CD4-positive, alpha-beta T cell treated with Interleukin-12 subunit alpha and Interleukin-12 subunit beta, for 1 hour (primary cell): ENCODE results near the gene FMNL2.
"Not testable (repeated sequence)": the region's sequence is repeated elsewhere in the genome, so short reads cannot be mapped to it uniquely, and the experiment has no call there.

ENCODE experiments used
- DNase-seq: peaks from one replicate; pipeline ENCODE4 v3.0.0-alpha.2; 2020

The FMNL2 gene

GRCh38 chr2:152379089-152379488 is 44.1 kb downstream of the FMNL2 start:
- no peak for DNase-seq

- DNase-seq, result no peak
Measured at GRCh38 chr2:152380261-152381055, 45.5 kb downstream of the FMNL2 start.

GRCh38 chr2:152383702-152384101 is 48.7 kb downstream of the FMNL2 start:
- DNase-seq, result no peak

- no peak for DNase-seq
Measured at GRCh38 chr2:152384992-152385391, 50.0 kb downstream of the FMNL2 start.

- no peak for DNase-seq
Measured at GRCh38 chr2:152385650-152386049, 50.7 kb downstream of the FMNL2 start.

- no peak for DNase-seq
Measured at GRCh38 chr2:152386266-152386665, 51.3 kb downstream of the FMNL2 start.

- DNase-seq, result no peak
Measured at GRCh38 chr2:152387041-152387440, 52.1 kb downstream of the FMNL2 start.

- not testable (repeated sequence) for DNase-seq
Measured at GRCh38 chr2:152388269-152388668, 53.3 kb downstream of the FMNL2 start.

- DNase-seq, result no peak
Measured at GRCh38 chr2:152389483-152389882, 54.5 kb downstream of the FMNL2 start.

GRCh38 chr2:152390837-152391236 is 55.9 kb downstream of the FMNL2 start:
- no peak for DNase-seq

- no peak for DNase-seq
Measured at GRCh38 chr2:152391318-152391717, 56.3 kb downstream of the FMNL2 start.

- no peak for DNase-seq
Measured at GRCh38 chr2:152393377-152393776, 58.4 kb downstream of the FMNL2 start.

- DNase-seq, result no peak
Measured at GRCh38 chr2:152394326-152394725, 59.4 kb downstream of the FMNL2 start.

GRCh38 chr2:152395103-152395502 is 60.1 kb downstream of the FMNL2 start:
- no peak for DNase-seq

- DNase-seq, result no peak
Measured at GRCh38 chr2:152395572-152395971, 60.6 kb downstream of the FMNL2 start.

GRCh38 chr2:152396051-152396511 is 61.1 kb downstream of the FMNL2 start:
- no peak for DNase-seq

- DNase-seq, result no peak
Measured at GRCh38 chr2:152396763-152397162, 61.8 kb downstream of the FMNL2 start.

- DNase-seq, result no peak
Measured at GRCh38 chr2:152399003-152399402, 64.0 kb downstream of the FMNL2 start.

GRCh38 chr2:152400607-152401214 is 65.7 kb downstream of the FMNL2 start:
- DNase-seq, result no peak

GRCh38 chr2:152402780-152403759 is 68.1 kb downstream of the FMNL2 start:
- no peak for DNase-seq

- no peak for DNase-seq
Measured at GRCh38 chr2:152405206-152406118, 70.5 kb downstream of the FMNL2 start.
